Uterus (tissue), 4 donors: Measurements from ENCODE around the gene RASAL2. TPM values are rescaled to one million over a fixed set of nuclear protein-coding genes. Genes with fewer than 3 reads are reported as not detected.
A peak's percentile ranks its signal among the peaks of the same experiment; 100 is the strongest.

Experiments used
- DNase-seq, 2 donors: peaks; one replicate each; pipeline ENCODE4 v3.0.0-alpha.2; 2019 to 2020
- H3K27ac ChIP-seq, 2 donors: fragments of 200-600 bp; sonication (generic); 1 replicate in 1 of 2; 2 replicates in 1 of 2; pipeline ENCODE4 v1.5.1; 2016 to 2018
- H3K27me3 ChIP-seq, 2 donors: fragments of 200-600 bp; sonication (generic); one replicate each; pipeline ENCODE4 v1.5.1; 2018 to 2019; ENCODE audit warnings: control low read depth in 1 of 2
- H3K36me3 ChIP-seq, 2 donors: fragments of 200-600 bp; sonication (generic); one replicate each; pipeline ENCODE4 v1.5.1; 2019; ENCODE audit warnings: control low read depth in 1 of 2
- H3K4me1 ChIP-seq, 2 donors: fragments of 200-600 bp; sonication (generic); one replicate each; pipeline ENCODE4 v1.5.1; 2018 to 2019; ENCODE audit warnings: control low read depth in 1 of 2
- H3K4me3 ChIP-seq, 2 donors: fragments of 200-600 bp; sonication (generic); 1 replicate in 1 of 2; 2 replicates in 1 of 2; pipeline ENCODE4 v1.5.1; 2018 to 2019; ENCODE audit warnings: mild to moderate bottlenecking in 1 of 2
- H3K9me3 ChIP-seq, 2 donors: fragments of 200-600 bp; sonication (generic); one replicate each; pipeline ENCODE4 v1.5.1; 2019; ENCODE audit warnings: control low read depth in 1 of 2
- POLR2A ChIP-seq, 2 donors: fragments of 450-650 bp; IDR thresholded peaks; one replicate each; pipeline ENCODE4 v1.6.1; 2016; ENCODE audit warnings: antibody characterized with exemption in 2 of 2, mild to moderate bottlenecking in 1 of 2, moderate library complexity in 1 of 2
- intact Hi-C: fragments of 100-400 bp; cut with DNase I; formaldehyde crosslinking; loops from one replicate; pipeline ENCODE4 v1.15.1; 2023; ENCODE audit warnings: low total_unique reads
- total RNA-seq, 4 donors: library from RNA; depleted of rRNA in 3 of 4; stranded (reverse); fragments of >200 nt in 3 of 4; gene quantifications; one replicate each; pipeline versions ENCODE4 v1.1.0 to v1.2.4, GENCODE V29; 2014 to 2023
- TF ChIP-seq, protein P1 (sequence below), 4 experiments: fragments of 200-600 bp in 2 of 4; fragments of 450-650 bp in 2 of 4; sonication (generic) in 2 of 4; IDR thresholded peaks; one replicate each; pipeline ENCODE4 v1.5.1; 2016 to 2019; ENCODE audit warnings: antibody characterized with exemption in 4 of 4, mild to moderate bottlenecking in 2 of 4, moderate library complexity in 1 of 4
- donor health status: DM: yes; HTN: yes; CAD: no.

The RASAL2 gene
- total RNA-seq, 4 donors from 2014 or later = 10.0 to 42.5 (median 29.8) TPM

DNA sequence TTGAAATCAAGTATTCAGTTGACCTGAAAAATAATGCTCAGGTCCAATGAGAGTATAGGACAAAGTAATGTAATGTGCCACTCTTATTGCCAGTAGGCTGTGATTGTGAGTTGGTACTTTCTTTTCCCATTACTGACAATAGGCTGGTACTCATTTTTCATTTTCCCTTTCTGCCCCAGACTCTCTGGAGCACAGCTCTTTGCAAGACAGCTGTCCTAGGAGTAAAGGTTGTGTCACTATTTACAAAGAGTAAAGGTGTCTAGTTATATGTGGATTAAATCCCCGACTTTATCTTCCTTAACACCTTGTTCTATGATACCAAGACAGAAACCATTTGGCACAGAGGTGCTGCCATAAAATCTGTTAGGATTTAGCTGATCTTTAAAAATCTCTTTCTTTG lies 32.3 kb upstream of the RASAL2 start:
- Histone ChIP-seq H3K9me3 (no peaks in the 10 kb centered on the region), H3K27ac (peak overlapping the region in 1 of 2 donors; percentile 49), H3K36me3 (no peaks in the 10 kb centered on the region), H3K4me1 (peaks cover 0 to 11% of the 10 kb centered on the region in 2 donors), H3K4me3 (no peak overlapping the region), H3K27me3 (no peaks in the 10 kb centered on the region)
- intact Hi-C loops = no loop called here
- no peak for DNase-seq
- TF ChIP-seq, protein P1, sequence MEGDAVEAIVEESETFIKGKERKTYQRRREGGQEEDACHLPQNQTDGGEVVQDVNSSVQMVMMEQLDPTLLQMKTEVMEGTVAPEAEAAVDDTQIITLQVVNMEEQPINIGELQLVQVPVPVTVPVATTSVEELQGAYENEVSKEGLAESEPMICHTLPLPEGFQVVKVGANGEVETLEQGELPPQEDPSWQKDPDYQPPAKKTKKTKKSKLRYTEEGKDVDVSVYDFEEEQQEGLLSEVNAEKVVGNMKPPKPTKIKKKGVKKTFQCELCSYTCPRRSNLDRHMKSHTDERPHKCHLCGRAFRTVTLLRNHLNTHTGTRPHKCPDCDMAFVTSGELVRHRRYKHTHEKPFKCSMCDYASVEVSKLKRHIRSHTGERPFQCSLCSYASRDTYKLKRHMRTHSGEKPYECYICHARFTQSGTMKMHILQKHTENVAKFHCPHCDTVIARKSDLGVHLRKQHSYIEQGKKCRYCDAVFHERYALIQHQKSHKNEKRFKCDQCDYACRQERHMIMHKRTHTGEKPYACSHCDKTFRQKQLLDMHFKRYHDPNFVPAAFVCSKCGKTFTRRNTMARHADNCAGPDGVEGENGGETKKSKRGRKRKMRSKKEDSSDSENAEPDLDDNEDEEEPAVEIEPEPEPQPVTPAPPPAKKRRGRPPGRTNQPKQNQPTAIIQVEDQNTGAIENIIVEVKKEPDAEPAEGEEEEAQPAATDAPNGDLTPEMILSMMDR (IDR thresholded peaks at IDR 0.05) = no peak
- no peak for TF ChIP-seq POLR2A (IDR thresholded peaks at IDR 0.05)

DNA sequence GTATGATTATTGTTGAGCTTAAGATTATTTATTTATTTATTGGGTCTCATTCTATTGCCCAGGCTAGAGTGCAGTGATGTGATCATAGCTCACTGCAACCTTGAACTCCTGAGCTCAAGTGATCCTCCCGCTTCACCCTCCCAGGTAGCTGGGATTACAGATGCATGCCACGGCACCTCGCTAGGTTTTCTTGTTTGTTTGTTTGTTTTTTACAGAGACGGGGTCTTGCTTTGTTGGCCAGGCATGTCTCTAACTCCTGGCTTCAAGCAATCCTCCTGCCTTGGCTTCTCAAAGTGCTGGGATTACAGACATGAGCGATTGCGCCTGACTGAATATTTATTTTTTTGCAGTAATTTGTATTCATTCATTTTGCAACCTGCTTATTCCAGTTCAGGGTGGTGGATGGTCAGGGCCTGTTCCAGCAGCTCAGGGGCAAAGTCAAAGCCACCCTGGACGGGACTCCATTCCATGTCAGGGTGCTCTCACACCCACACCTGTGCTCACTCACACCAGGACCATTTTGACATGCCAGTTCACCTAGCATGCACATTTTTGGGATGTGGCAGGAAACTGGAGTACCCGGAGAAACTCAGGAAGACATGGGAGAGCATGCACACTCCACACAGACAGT lies 29.6 kb upstream of the RASAL2 start:
- Histone ChIP-seq H3K27ac (no peak overlapping the region), H3K9me3 (no peaks in the 10 kb centered on the region), H3K27me3 (no peaks in the 10 kb centered on the region), H3K4me3 (no peak overlapping the region), H3K36me3 (no peaks in the 10 kb centered on the region), H3K4me1 (no peaks in the 10 kb centered on the region)
- intact Hi-C loops = no loop called here
- no peak for TF ChIP-seq POLR2A (IDR thresholded peaks at IDR 0.05)
- TF ChIP-seq, protein P1 (IDR thresholded peaks at IDR 0.05) = no peak
- no peak for DNase-seq

DNA sequence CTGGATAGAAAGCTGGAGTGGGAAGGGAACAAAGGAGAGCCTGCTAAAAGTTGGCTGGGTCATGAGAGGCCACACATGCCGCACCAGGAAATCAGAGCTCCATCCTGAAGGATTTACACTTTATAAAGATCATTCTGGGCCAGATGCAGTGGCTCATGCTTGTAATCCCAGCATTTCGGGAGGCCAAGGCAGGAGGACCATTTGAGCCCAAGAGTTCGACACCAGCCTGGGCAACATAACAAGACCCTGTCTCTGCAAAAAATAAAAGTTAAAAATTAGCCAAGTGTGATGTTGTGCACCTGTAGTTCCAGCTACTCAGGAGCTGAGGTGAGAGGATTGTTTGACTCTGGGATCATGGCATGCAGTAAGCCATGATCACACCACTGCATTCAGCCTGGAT lies 28.7 kb upstream of the RASAL2 start:
- intact Hi-C loops = no loop called here
- no peak for DNase-seq
- Histone ChIP-seq H3K4me1 (no peaks in the 10 kb centered on the region), H3K4me3 (no peak overlapping the region), H3K27ac (no peak overlapping the region), H3K27me3 (no peaks in the 10 kb centered on the region), H3K9me3 (no peaks in the 10 kb centered on the region), H3K36me3 (no peaks in the 10 kb centered on the region)
- TF ChIP-seq, protein P1 (IDR thresholded peaks at IDR 0.05) = no peak
- TF ChIP-seq POLR2A (IDR thresholded peaks at IDR 0.05) = no peak

DNA sequence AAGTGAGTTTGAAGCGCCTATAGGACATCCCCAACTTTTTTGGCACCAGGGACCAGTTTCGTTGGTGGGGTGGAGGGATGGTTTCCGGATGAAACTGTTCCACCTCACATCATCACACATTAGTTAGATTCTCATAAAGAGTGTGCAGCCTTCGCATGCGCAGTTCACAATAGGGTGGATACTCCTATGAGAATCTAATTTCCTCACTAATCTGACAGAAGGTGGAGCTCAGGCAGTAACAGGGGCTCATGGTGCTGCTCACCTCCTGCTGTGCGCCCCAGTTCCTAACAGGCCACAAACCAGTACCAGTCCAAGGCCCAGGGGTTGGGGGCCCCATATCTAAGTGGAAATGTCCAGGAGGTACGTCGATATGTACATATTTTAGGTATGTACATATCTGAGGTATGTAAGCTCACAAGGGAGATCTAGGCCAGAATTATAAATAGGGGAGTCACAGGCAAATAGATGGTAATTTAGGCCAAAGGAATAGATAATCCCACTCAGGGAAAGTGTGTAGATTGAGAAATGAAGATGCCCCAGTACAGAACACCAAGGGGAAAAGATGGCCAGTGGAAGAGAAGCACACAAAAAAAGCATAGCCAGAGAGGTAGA lies 27.5 kb upstream of the RASAL2 start:
- Histone ChIP-seq H3K9me3 (no peaks in the 10 kb centered on the region), H3K4me1 (no peaks in the 10 kb centered on the region), H3K27me3 (no peaks in the 10 kb centered on the region), H3K36me3 (no peaks in the 10 kb centered on the region), H3K27ac (no peak overlapping the region), H3K4me3 (no peak overlapping the region)
- intact Hi-C loops = no loop called here
- DNase-seq = no peak
- TF ChIP-seq POLR2A (IDR thresholded peaks at IDR 0.05) = no peak

DNA sequence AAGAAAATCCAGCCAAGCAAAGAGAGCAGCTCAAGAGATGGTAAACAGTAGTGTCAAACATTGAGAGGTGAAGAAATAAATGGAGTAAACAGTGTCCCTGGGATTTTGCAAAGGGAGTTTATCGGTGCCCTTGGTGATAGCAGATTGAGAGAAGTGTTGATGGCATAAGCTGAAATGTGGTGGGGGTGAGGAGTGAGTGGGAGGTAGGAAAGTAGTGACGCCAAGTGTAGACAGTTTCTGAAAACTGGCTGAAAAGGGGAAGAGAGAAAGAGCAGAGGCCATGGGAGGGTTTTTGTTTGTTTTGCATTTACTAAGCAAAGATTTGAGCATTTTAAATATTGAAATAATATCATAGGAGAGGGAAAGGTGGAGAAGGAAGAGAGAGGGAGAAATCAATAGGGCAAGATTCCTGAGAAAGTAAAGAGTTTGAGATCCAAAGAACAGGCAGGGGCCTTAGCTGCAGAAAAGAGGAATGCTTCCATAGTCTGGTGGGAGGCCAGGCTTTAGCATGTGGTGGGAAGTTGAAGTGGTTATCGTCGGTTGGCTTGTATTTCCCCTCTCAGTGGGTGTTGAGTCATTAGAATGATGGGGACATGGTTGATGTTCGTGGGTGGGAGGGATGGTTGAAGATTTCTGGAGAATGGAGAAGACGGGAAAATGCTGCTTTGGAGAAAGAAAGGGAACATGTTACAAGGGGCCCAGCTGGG lies 26.8 kb upstream of the RASAL2 start:
- DNase-seq = no peak
- no peaks in the 10 kb centered on the region for H3K9me3 ChIP-seq
- H3K27ac ChIP-seq = no peak overlapping the region
- no peaks in the 10 kb centered on the region for H3K27me3 ChIP-seq
- H3K4me1 ChIP-seq = no peaks in the 10 kb centered on the region
- H3K4me3 ChIP-seq = no peak overlapping the region
- TF ChIP-seq, protein P1 (IDR thresholded peaks at IDR 0.05) = no peak
- no peak for TF ChIP-seq POLR2A (IDR thresholded peaks at IDR 0.05)
- intact Hi-C loops = no loop called here
- H3K36me3 ChIP-seq = no peaks in the 10 kb centered on the region
